ENCODE results near the gene LMAN1L.

The LMAN1L gene

GRCh38 chr15:74790080-74790916 is 22.3 kb upstream of the LMAN1L start:
- H3K4me3 ChIP-seq (ENCODE audit: control insufficient read depth, low read depth, low read length): no peak overlapping the region
- DNase-seq (ENCODE audit: low read depth): no peak
- no peak for TF ChIP-seq CTCF (IDR thresholded peaks at IDR 0.05; ENCODE audit: control insufficient read depth, insufficient read depth, low read depth, low read length, missing control alignments)

GRCh38 chr15:74791007-74791406 is 21.6 kb upstream of the LMAN1L start:
- no peak for DNase-seq (ENCODE audit: low read depth)
- H3K4me3 ChIP-seq (ENCODE audit: control insufficient read depth, low read depth, low read length): no peak overlapping the region
- TF ChIP-seq CTCF (IDR thresholded peaks at IDR 0.05; ENCODE audit: control insufficient read depth, insufficient read depth, low read depth, low read length, missing control alignments): no peak

GRCh38 chr15:74791667-74792066 is 21.0 kb upstream of the LMAN1L start:
- H3K4me3 ChIP-seq (ENCODE audit: control insufficient read depth, low read depth, low read length): no peak overlapping the region
- no peak for TF ChIP-seq CTCF (IDR thresholded peaks at IDR 0.05; ENCODE audit: control insufficient read depth, insufficient read depth, low read depth, low read length, missing control alignments)

GRCh38 chr15:74792227-74793016 is 20.2 kb upstream of the LMAN1L start:
- DNase-seq (ENCODE audit: low read depth): no peak
- no peak overlapping the region for H3K4me3 ChIP-seq (ENCODE audit: control insufficient read depth, low read depth, low read length)
- no peak for TF ChIP-seq CTCF (IDR thresholded peaks at IDR 0.05; ENCODE audit: control insufficient read depth, insufficient read depth, low read depth, low read length, missing control alignments)

More at GRCh38 chr15:74791667-74792066, 21.0 kb upstream of the LMAN1L start:
- DNase-seq (ENCODE audit: low read depth): no peak

- no peak for DNase-seq (ENCODE audit: low read depth)
- no peak for TF ChIP-seq CTCF (IDR thresholded peaks at IDR 0.05; ENCODE audit: control insufficient read depth, insufficient read depth, low read depth, low read length, missing control alignments)
- H3K4me3 ChIP-seq (ENCODE audit: control insufficient read depth, low read depth, low read length): no peak overlapping the region
Observed at GRCh38 chr15:74793135-74794028, 19.3 kb upstream of the LMAN1L start.
